H1 (cell line): ENCODE measurements around the gene ZBTB16. TPM values are rescaled to one million over a fixed set of nuclear protein-coding genes. Genes with fewer than 3 reads are reported as not detected.

Experiments
- CTBP2 ChIP-seq: IDR thresholded peaks from 2 replicates; pipeline ENCODE4 v1.7.0; 2011; ENCODE audit warnings: borderline replicate concordance, mild to moderate bottlenecking, moderate library complexity, mixed read lengths, low read length; ENCODE audit not compliant: insufficient read depth, insufficient read length
- GABPA ChIP-seq: IDR thresholded peaks from 2 replicates; pipeline ENCODE4 v1.6.1; 2011; ENCODE audit warnings: mild to moderate bottlenecking, low read length, moderate library complexity, borderline replicate concordance; ENCODE audit not compliant: insufficient read depth
- HDAC6 ChIP-seq: IDR thresholded peaks from one replicate; pipeline ENCODE4 v1.7.1; 2012; ENCODE audit warnings: low read depth, mild to moderate bottlenecking, inconsistent platforms, low read length, moderate library complexity
- polyA plus RNA-seq, 7 experiments: library from polyadenylated mRNA; depleted of rRNA in 3 of 7; stranded (reverse) in 5 of 7; unstranded in 2 of 7; fragments of >200 nt in 5 of 7; fragments of 200-250 nt in 2 of 7; gene quantifications; 1 replicate in 5 of 7; 2 replicates in 1 of 7; 4 replicates in 1 of 7; pipeline versions ENCODE4 v1.2.1 to v1.2.3, GENCODE V29; 2011 to 2013; ENCODE audit warnings: missing spikeins in 2 of 7, mixed read lengths in 2 of 7
- total RNA-seq: library from RNA; stranded (reverse); fragmentation: NEBNext Ultra II Directional; extraction: Animal tissue kit (Norgen Biotek cat#: 25700); gene quantifications from 2 replicates; pipeline ENCODE4 v1.2.1, GENCODE V29; 2021

The ZBTB16 gene
- total and polyA plus RNA-seq, 2 of the 8 experiments (the other 6 are each of a cell fraction or from before 2014, with no cell fraction given): 0.12 to 0.61 TPM

DNA sequence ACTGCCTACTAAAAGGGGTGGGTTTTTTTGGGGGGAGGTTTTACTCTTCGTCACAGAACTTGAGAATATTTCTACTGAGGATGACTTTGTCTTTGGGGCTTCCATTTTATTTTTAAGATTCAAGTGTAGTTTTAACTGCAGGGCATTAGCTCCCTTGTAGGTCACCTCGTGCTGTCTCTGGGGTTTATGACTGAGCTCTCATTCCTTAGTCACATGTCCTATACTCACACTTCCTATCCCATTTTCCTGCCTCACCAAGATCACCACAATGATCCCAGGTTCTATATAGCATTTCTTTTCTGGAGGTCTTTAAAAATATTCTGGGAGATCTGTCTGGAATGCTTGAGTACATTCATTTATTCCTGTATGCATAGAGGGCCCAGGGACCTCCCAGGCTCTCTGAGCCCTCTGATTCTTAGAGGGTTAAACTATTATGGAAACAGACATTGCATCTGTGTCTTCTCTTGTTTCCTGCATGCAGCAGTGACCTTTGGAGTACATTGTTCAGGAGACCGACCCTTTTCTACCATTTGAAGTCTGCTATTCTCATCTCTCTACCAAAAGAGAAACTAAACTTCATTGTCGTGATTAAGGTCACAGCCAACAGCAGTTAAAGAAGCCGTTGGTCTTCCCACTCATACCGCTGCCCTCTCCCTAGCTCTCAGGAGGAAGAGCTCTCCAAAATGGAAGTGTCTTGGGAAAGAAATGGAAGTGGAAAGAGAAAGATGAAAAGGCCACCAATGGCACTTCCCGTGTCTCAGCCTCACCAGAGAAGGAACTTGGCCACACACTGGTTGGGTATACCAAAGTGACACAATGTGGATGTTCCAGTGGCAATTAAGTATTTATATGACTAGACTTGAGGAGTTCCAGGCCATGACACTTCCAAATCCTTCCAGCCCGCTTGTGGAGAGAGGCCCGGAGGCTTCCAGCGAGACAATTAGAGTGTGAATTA, 77.5 kb downstream of the ZBTB16 start (continued):
- TF ChIP-seq HDAC6 (no peak), GABPA (no peak), CTBP2 (no peak)
- TF ChIP-seq, all 59 proteins: peak for 0
